CD8-positive, alpha-beta memory T cell (primary cell): Measurements from ENCODE around the gene KCNJ6. TPM values are rescaled to one million over a fixed set of nuclear protein-coding genes. Genes with fewer than 3 reads are reported as not detected.
A peak's percentile ranks its signal among the peaks of the same experiment; 100 is the strongest.
"Not testable (repeated sequence)": the region's sequence is repeated elsewhere in the genome, so short reads cannot be mapped to it uniquely, and the experiment has no call there.

Experiments used
- CTCF ChIA-PET: fragments of 350-600 bp; sonication (Branson Sonifier 250); formaldehyde crosslinking; loops from one replicate; lab custom pipeline; 2021; ENCODE audit warnings: antibody characterized with exemption; lab: Charles Lee
- POLR2A ChIA-PET: fragments of 350-600 bp; sonication (Branson Sonifier 250); formaldehyde crosslinking; loops from one replicate; lab custom pipeline; 2021; ENCODE audit warnings: antibody characterized with exemption; lab: Charles Lee
- DNase-seq, 5 donors: peaks; one replicate each; pipeline versions ENCODE4 v3.0.0 to v3.0.0-alpha.2; 2020 to 2022; ENCODE audit warnings: mixed read lengths in 1 of 5
- H3K27ac ChIP-seq: one replicate; pipeline ENCODE4 v1.7.0; 2013; ENCODE audit warnings: low read depth, mild to moderate bottlenecking, low read length, moderate library complexity
- H3K27me3 ChIP-seq: 2 replicates; pipeline ENCODE4 v1.7.0; 2013; ENCODE audit warnings: low read length, mild to moderate bottlenecking; ENCODE audit not compliant: insufficient read depth, poor library complexity, severe bottlenecking
- H3K36me3 ChIP-seq: 2 replicates; pipeline ENCODE4 v1.7.0; 2013; ENCODE audit warnings: mild to moderate bottlenecking, low read length, moderate library complexity; ENCODE audit not compliant: insufficient read depth
- H3K4me1 ChIP-seq: 2 replicates; pipeline ENCODE4 v1.7.0; 2013; ENCODE audit warnings: mild to moderate bottlenecking, low read length, moderate library complexity; ENCODE audit not compliant: insufficient read depth
- H3K4me3 ChIP-seq: 2 replicates; pipeline ENCODE4 v1.7.0; 2013; ENCODE audit warnings: mild to moderate bottlenecking, low read length
- H3K9me3 ChIP-seq: 2 replicates; pipeline ENCODE4 v1.7.0; 2013; ENCODE audit warnings: mild to moderate bottlenecking, low read length
- H3K27ac Mint-ChIP-seq, 8 donors: one replicate each; pipeline ENCODE4 v1.8.0; 2020 to 2021; ENCODE audit warnings: mixed read lengths in 8 of 8, mild to moderate bottlenecking in 6 of 8, inconsistent platforms in 3 of 8, moderate library complexity in 3 of 8
- H3K27me3 Mint-ChIP-seq, 2 donors: one replicate each; pipeline ENCODE4 v1.8.0; 2020 to 2021; ENCODE audit warnings: mixed read lengths in 2 of 2, mild to moderate bottlenecking in 1 of 2, moderate library complexity in 1 of 2
- H3K36me3 Mint-ChIP-seq, 3 donors: one replicate each; pipeline ENCODE4 v1.8.0; 2020 to 2021; ENCODE audit warnings: mixed read lengths in 3 of 3, inconsistent platforms in 1 of 3, mild to moderate bottlenecking in 1 of 3
- H3K4me1 Mint-ChIP-seq, 3 donors: one replicate each; pipeline ENCODE4 v1.8.0; 2020 to 2021; ENCODE audit warnings: mixed read lengths in 3 of 3, inconsistent platforms in 1 of 3, mild to moderate bottlenecking in 1 of 3
- H3K4me3 Mint-ChIP-seq, 7 donors: one replicate each; pipeline ENCODE4 v1.8.0; 2020 to 2021; ENCODE audit warnings: mixed read lengths in 7 of 7, mild to moderate bottlenecking in 6 of 7, moderate library complexity in 4 of 7, inconsistent platforms in 2 of 7
- H3K9me3 Mint-ChIP-seq, 5 donors: one replicate each; pipeline ENCODE4 v1.8.0; 2020 to 2022; ENCODE audit warnings: mixed read lengths in 5 of 5, mild to moderate bottlenecking in 3 of 5, moderate library complexity in 2 of 5, inconsistent platforms in 1 of 5
- polyA plus RNA-seq: library from polyadenylated mRNA; unstranded; fragments of 300-500 nt; fragmentation: Illumina TruSeq; gene quantifications from one replicate; pipeline ENCODE4 v1.2.3, GENCODE V29; 2021
- total RNA-seq, 2 experiments: library from RNA; stranded (reverse); gene quantifications; one replicate each; pipeline ENCODE4 v1.2.3, GENCODE V29; 2021

Gene KCNJ6
- total and polyA plus RNA-seq, 3 experiments from 2014 or later, result not detected

- Histone ChIP-seq H3K9me3 (no peaks in the 10 kb centered on the region), H3K4me3 (no peak overlapping the region), H3K4me1 (no peaks in the 10 kb centered on the region), H3K27ac (no peak overlapping the region), H3K36me3 (no peaks in the 10 kb centered on the region), H3K27me3 (peaks cover 5% of the 10 kb centered on the region)
- POLR2A ChIA-PET, result no interaction called here
- no peaks in the 10 kb centered on the region for H3K36me3 Mint-ChIP-seq
- DNase-seq, result no peak
- no peak overlapping the region for H3K27ac Mint-ChIP-seq
- no peak overlapping the region for H3K4me3 Mint-ChIP-seq
- CTCF ChIA-PET, result no interaction called here
- H3K4me1 Mint-ChIP-seq, result no peaks in the 10 kb centered on the region
- H3K27me3 Mint-ChIP-seq, result peaks cover 19 to 59% of the 10 kb centered on the region in 2 donors
- H3K9me3 Mint-ChIP-seq, result peaks cover 0 to 3% (median 0%) of the 10 kb centered on the region in 5 donors
Measured at GRCh38 chr21:37644636-37645035, 271.6 kb downstream of the KCNJ6 start.

- H3K9me3 ChIP-seq, H3K4me3 Mint-ChIP-seq, H3K36me3 ChIP-seq, H3K27ac ChIP-seq, H3K9me3 Mint-ChIP-seq, H3K4me1 Mint-ChIP-seq, H3K4me1 ChIP-seq, H3K4me3 ChIP-seq, H3K27me3 ChIP-seq, DNase-seq, H3K36me3 Mint-ChIP-seq, POLR2A ChIA-PET, H3K27ac Mint-ChIP-seq: not testable (repeated sequence)
- CTCF ChIA-PET, result interaction anchor here (1.4 kb wide), 1 partner anchor 12 kb away, joined by 4 read pairs; no protein-coding TSS in a partner anchor
- peaks cover 21 to 62% of the 10 kb centered on the region in 2 donors for H3K27me3 Mint-ChIP-seq
Measured at GRCh38 chr21:37643862-37644261, 272.4 kb downstream of the KCNJ6 start.

- CTCF ChIA-PET, result interaction anchor here (1.4 kb wide), 1 partner anchor 13 kb away, joined by 4 read pairs; no protein-coding TSS in a partner anchor
- DNase-seq, result peak in 3 of 5 donors; percentile 4 to 51 (median 26)
- peaks cover 25 to 63% of the 10 kb centered on the region in 2 donors for H3K27me3 Mint-ChIP-seq
Measured at GRCh38 chr21:37642493-37642892, 273.8 kb downstream of the KCNJ6 start.

GRCh38 chr21:37639756-37640155, 276.5 kb downstream of the KCNJ6 start:
- Histone ChIP-seq H3K27me3 (no peaks in the 10 kb centered on the region), H3K4me3 (no peak overlapping the region), H3K36me3 (no peaks in the 10 kb centered on the region), H3K27ac (no peak overlapping the region), H3K4me1 (no peaks in the 10 kb centered on the region), H3K9me3 (no peaks in the 10 kb centered on the region)
- Mint-ChIP-seq H3K9me3 (peaks cover 0 to 5% (median 0%) of the 10 kb centered on the region in 5 donors), H3K27ac (peak overlapping the region in 1 of 8 donors; percentile 3), H3K4me1 (no peaks in the 10 kb centered on the region), H3K4me3 (no peak overlapping the region), H3K36me3 (no peaks in the 10 kb centered on the region), H3K27me3 (peaks cover 16 to 73% of the 10 kb centered on the region in 2 donors)
- POLR2A ChIA-PET, result no interaction called here
- CTCF ChIA-PET, result no interaction called here
- DNase-seq, result no peak

More at GRCh38 chr21:37642493-37642892, 273.8 kb downstream of the KCNJ6 start:
- POLR2A ChIA-PET, result no interaction called here
- Mint-ChIP-seq H3K27ac (no peak overlapping the region), H3K4me3 (peak overlapping the region in 1 of 7 donors; percentile 6), H3K4me1 (no peaks in the 10 kb centered on the region), H3K36me3 (no peaks in the 10 kb centered on the region), H3K9me3 (peaks cover 0 to 5% (median 0%) of the 10 kb centered on the region in 5 donors)
- Histone ChIP-seq H3K27ac (no peak overlapping the region), H3K27me3 (peaks cover 3% of the 10 kb centered on the region), H3K4me1 (no peaks in the 10 kb centered on the region), H3K36me3 (no peaks in the 10 kb centered on the region), H3K4me3 (no peak overlapping the region), H3K9me3 (no peaks in the 10 kb centered on the region)

DNA sequence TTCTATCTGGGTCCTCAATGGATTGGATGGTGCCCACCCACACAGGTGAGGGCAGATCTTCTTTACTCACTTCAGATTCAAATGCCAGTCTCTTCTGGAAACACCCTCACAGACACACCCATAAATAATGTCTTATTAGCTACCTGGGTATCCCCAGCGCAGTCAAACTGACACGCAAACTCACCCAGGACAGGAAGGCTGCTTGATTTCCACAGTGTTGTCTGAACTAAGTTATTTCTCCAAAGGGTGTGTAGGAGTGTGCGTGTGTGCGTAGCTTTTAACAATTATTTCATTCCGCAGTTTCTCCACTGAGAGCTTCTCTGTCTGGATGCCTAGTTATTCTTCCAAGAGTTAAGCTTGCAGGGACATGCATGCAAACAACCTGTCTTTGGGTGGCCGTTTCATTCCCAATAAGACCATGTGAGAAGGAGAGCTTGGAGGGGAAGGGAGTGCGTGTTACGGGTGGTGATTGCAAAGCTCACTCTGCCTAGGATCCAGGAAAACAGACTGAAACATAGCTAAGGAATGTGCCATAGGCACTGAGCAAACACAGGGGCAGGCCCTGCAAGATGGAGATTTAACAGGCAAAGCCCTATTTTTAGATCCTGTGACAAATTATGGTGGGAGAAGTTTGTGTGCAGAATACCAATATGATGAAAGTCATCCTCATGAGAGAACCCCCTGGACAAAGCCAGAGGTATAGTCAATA, 280.0 kb downstream of the KCNJ6 start:
- CTCF ChIA-PET, result no interaction called here
- H3K27ac Mint-ChIP-seq, result no peak overlapping the region
- H3K4me3 Mint-ChIP-seq, result no peak overlapping the region
- POLR2A ChIA-PET, result no interaction called here
- H3K27me3 Mint-ChIP-seq, result peaks cover 12 to 57% of the 10 kb centered on the region in 2 donors
- Histone ChIP-seq H3K27ac (no peak overlapping the region), H3K4me3 (no peak overlapping the region), H3K4me1 (no peaks in the 10 kb centered on the region), H3K27me3 (no peaks in the 10 kb centered on the region), H3K36me3 (no peaks in the 10 kb centered on the region), H3K9me3 (no peaks in the 10 kb centered on the region)
- no peaks in the 10 kb centered on the region for H3K36me3 Mint-ChIP-seq
- DNase-seq, result no peak
- peaks cover 0 to 7% (median 2%) of the 10 kb centered on the region in 5 donors for H3K9me3 Mint-ChIP-seq
- no peaks in the 10 kb centered on the region for H3K4me1 Mint-ChIP-seq

- Histone ChIP-seq H3K4me1 (no peaks in the 10 kb centered on the region), H3K9me3 (no peaks in the 10 kb centered on the region), H3K4me3 (no peak overlapping the region), H3K27me3 (no peaks in the 10 kb centered on the region), H3K27ac (no peak overlapping the region), H3K36me3 (no peaks in the 10 kb centered on the region)
- no peak for DNase-seq
- H3K4me3 Mint-ChIP-seq, result no peak overlapping the region
- ChIA-PET POLR2A (no interaction called here), CTCF (no interaction called here)
- no peak overlapping the region for H3K27ac Mint-ChIP-seq
- no peaks in the 10 kb centered on the region for H3K36me3 Mint-ChIP-seq
- H3K27me3 Mint-ChIP-seq, result peaks cover 23 to 54% of the 10 kb centered on the region in 2 donors
- peaks cover 0 to 5% (median 2%) of the 10 kb centered on the region in 5 donors for H3K9me3 Mint-ChIP-seq
- no peaks in the 10 kb centered on the region for H3K4me1 Mint-ChIP-seq
Measured at GRCh38 chr21:37631319-37632117, 284.7 kb downstream of the KCNJ6 start.

DNA sequence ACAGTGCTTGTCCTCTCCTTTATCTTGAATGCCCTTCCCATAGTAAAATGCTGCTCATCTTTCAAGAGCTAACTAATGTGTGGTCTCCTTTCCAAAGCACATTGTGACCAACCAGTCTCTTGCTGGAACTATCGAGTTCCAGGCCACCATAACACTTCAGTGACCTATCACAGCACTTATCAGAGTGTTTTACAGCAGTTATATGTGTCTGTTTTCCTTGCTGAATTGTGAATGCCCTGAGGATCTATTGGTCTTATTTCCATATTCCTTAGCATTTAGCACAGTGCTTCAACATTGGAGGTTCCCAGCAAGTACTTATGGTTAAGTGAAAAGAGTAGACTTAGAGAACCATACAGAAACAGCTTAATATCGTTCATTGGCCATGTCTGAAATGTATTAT, 285.4 kb downstream of the KCNJ6 start:
- Histone ChIP-seq H3K27me3 (no peaks in the 10 kb centered on the region), H3K36me3 (no peaks in the 10 kb centered on the region)
- H3K4me1 Mint-ChIP-seq, result no peaks in the 10 kb centered on the region

DNA sequence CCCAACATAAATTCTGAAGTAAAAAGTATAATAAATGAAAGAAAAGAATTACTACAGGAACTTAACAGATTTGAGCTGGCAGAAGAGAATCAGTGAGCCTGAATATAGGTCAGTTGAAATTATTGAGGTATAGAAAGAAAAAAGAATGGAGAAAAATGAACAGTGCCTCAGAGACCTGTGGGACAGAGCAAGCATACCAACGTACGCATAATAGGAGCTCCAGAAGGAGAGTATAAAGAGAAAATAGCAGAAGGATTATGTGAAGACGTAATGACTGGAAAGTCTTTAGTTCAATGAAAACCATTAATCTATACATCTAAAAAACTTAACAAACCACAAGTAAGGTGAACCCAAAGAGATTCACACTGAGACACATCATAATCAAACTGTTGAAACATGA, 287.9 kb downstream of the KCNJ6 start:
- no peak overlapping the region for H3K4me3 ChIP-seq
- ChIA-PET CTCF (no interaction called here), POLR2A (no interaction called here)
- Mint-ChIP-seq H3K9me3 (peaks cover 0 to 3% (median 0%) of the 10 kb centered on the region in 5 donors), H3K27me3 (peaks cover 26 to 46% of the 10 kb centered on the region in 2 donors), H3K36me3 (no peaks in the 10 kb centered on the region), H3K27ac (no peak overlapping the region), H3K4me3 (no peak overlapping the region), H3K4me1 (no peaks in the 10 kb centered on the region)
- no peaks in the 10 kb centered on the region for H3K27me3 ChIP-seq
- H3K36me3 ChIP-seq, result no peaks in the 10 kb centered on the region
- no peak overlapping the region for H3K27ac ChIP-seq
- no peak for DNase-seq
- no peaks in the 10 kb centered on the region for H3K9me3 ChIP-seq
- no peaks in the 10 kb centered on the region for H3K4me1 ChIP-seq

More for the DNA sequence above, 285.4 kb downstream of the KCNJ6 start:
- peaks cover 0 to 5% (median 2%) of the 10 kb centered on the region in 5 donors for H3K9me3 Mint-ChIP-seq
- Histone ChIP-seq H3K9me3 (no peaks in the 10 kb centered on the region), H3K4me3 (no peak overlapping the region), H3K4me1 (no peaks in the 10 kb centered on the region), H3K27ac (no peak overlapping the region)
- H3K36me3 Mint-ChIP-seq, result no peaks in the 10 kb centered on the region
- peaks cover 23 to 47% of the 10 kb centered on the region in 2 donors for H3K27me3 Mint-ChIP-seq
- ChIA-PET POLR2A (no interaction called here), CTCF (no interaction called here)
- DNase-seq, result no peak
- no peak overlapping the region for H3K4me3 Mint-ChIP-seq
- H3K27ac Mint-ChIP-seq, result no peak overlapping the region
